ENCODE results near the gene AUTS2. TPM values are rescaled to one million over a fixed set of nuclear protein-coding genes. Genes with fewer than 3 reads are reported as not detected.

The AUTS2 gene
- total RNA-seq, 3 donors from 2014 or later, result 31.2 to 67.6 (median 36.5) TPM

GRCh38 chr7:69762821-69763352 lies 164.6 kb downstream of the AUTS2 start:
- no peak overlapping the region for H3K4me3 ChIP-seq
- no peaks in the 10 kb centered on the region for H3K36me3 ChIP-seq (ENCODE audit: low read depth)
- H3K9me3 ChIP-seq, result no peaks in the 10 kb centered on the region
- no peak for TF ChIP-seq CTCF (IDR thresholded peaks at IDR 0.05)
- no peaks in the 10 kb centered on the region for H3K4me1 ChIP-seq (ENCODE audit: low read depth)
- intact Hi-C loops (cut with DNase I, micrococcal nuclease), result no loop called here
- ATAC-seq (no peak), DNase-seq (no peak)

GRCh38 chr7:69763513-69763912 lies 165.2 kb downstream of the AUTS2 start:
- intact Hi-C loops (cut with DNase I, micrococcal nuclease), result no loop called here
- no peak for DNase-seq
- Histone ChIP-seq H3K4me3 (no peak overlapping the region), H3K36me3 (ENCODE audit: low read depth) (no peaks in the 10 kb centered on the region), H3K9me3 (no peaks in the 10 kb centered on the region), H3K4me1 (ENCODE audit: low read depth) (no peaks in the 10 kb centered on the region)
- no peak for ATAC-seq
- no peak for TF ChIP-seq CTCF (IDR thresholded peaks at IDR 0.05)

GRCh38 chr7:69764147-69764546 lies 165.9 kb downstream of the AUTS2 start:
- no peak for DNase-seq
- TF ChIP-seq CTCF (IDR thresholded peaks at IDR 0.05), result no peak
- ATAC-seq, result no peak
- intact Hi-C loops (cut with DNase I, micrococcal nuclease), result no loop called here
- H3K4me3 ChIP-seq, result no peak overlapping the region
- no peaks in the 10 kb centered on the region for H3K4me1 ChIP-seq (ENCODE audit: low read depth)
- no peaks in the 10 kb centered on the region for H3K9me3 ChIP-seq
- H3K36me3 ChIP-seq (ENCODE audit: low read depth), result no peaks in the 10 kb centered on the region

- no peaks in the 10 kb centered on the region for H3K4me1 ChIP-seq (ENCODE audit: low read depth)
- no peak overlapping the region for H3K4me3 ChIP-seq
- no peaks in the 10 kb centered on the region for H3K9me3 ChIP-seq
- no peak for DNase-seq
- intact Hi-C loops (cut with DNase I, micrococcal nuclease), result no loop called here
- ATAC-seq, result no peak
- no peaks in the 10 kb centered on the region for H3K36me3 ChIP-seq (ENCODE audit: low read depth)
- no peak for TF ChIP-seq CTCF (IDR thresholded peaks at IDR 0.05)
Observed at GRCh38 chr7:69764681-69765080, 166.4 kb downstream of the AUTS2 start.

GRCh38 chr7:69765879-69766278 lies 167.6 kb downstream of the AUTS2 start:
- DNase-seq (no peak), ATAC-seq (no peak)
- intact Hi-C loops (cut with DNase I, micrococcal nuclease), result no loop called here
- no peaks in the 10 kb centered on the region for H3K36me3 ChIP-seq (ENCODE audit: low read depth)
- no peaks in the 10 kb centered on the region for H3K4me1 ChIP-seq (ENCODE audit: low read depth)
- TF ChIP-seq CTCF (IDR thresholded peaks at IDR 0.05), result no peak
- no peak overlapping the region for H3K4me3 ChIP-seq
- no peaks in the 10 kb centered on the region for H3K9me3 ChIP-seq
